RWPE2 (cell line): ENCODE measurements around the gene JAG2.

ENCODE experiments used
- ATAC-seq: fragments of 200-7000 bp; cut with Tn5 transposase; 3 replicates; pipeline ENCODE4 v1.9.1; 2021; ENCODE audit warnings: low read depth
- DNase-seq: peaks from one replicate; pipeline ENCODE4 v3.0.0-alpha.2; 2020; ENCODE audit warnings: low spot score
- H3K27ac ChIP-seq: fragments of 450-650 bp; 2 replicates; pipeline ENCODE4 v1.5.1; 2017; ENCODE audit warnings: mild to moderate bottlenecking; ENCODE audit not compliant: poor library complexity, severe bottlenecking
- H3K27me3 ChIP-seq: fragments of 250-450 bp; sonication (Bioruptor Pico); 2 replicates; pipeline ENCODE4 v1.5.1; 2021; ENCODE audit warnings: mild to moderate bottlenecking, moderate library complexity; ENCODE audit not compliant: insufficient read depth, poor library complexity, severe bottlenecking
- H3K36me3 ChIP-seq: fragments of 250-450 bp; sonication (Bioruptor Pico); 2 replicates; pipeline ENCODE4 v1.5.1; 2020; ENCODE audit warnings: low read depth, mild to moderate bottlenecking, moderate library complexity
- H3K4me1 ChIP-seq: fragments of 250-450 bp; sonication (Bioruptor Pico); 2 replicates; pipeline ENCODE4 v1.5.1; 2021; ENCODE audit warnings: mild to moderate bottlenecking, moderate library complexity; ENCODE audit not compliant: insufficient read depth, poor library complexity, severe bottlenecking
- H3K4me3 ChIP-seq: fragments of 250-450 bp; sonication (Bioruptor Pico); 2 replicates; pipeline ENCODE4 v1.5.1; 2021; ENCODE audit warnings: mild to moderate bottlenecking, moderate library complexity; ENCODE audit not compliant: severe bottlenecking
- H3K9me3 ChIP-seq: fragments of 250-450 bp; sonication (Bioruptor Pico); 2 replicates; pipeline ENCODE4 v1.5.1; 2021; ENCODE audit warnings: mild to moderate bottlenecking, moderate library complexity; ENCODE audit not compliant: severe bottlenecking
- CTCF ChIP-seq: fragments of 450-650 bp; IDR thresholded peaks from one replicate; pipeline ENCODE4 v1.5.1; 2017; ENCODE audit warnings: mild to moderate bottlenecking, moderate library complexity; ENCODE audit not compliant: poor library complexity, severe bottlenecking

The JAG2 gene

GRCh38 chr14:105096206-105096875 lies 72.2 kb downstream of the JAG2 start:
- TF ChIP-seq CTCF: no peak
- DNase-seq: peak; percentile 63
- Histone ChIP-seq H3K36me3 (no peaks in the 10 kb centered on the region), H3K4me3 (no peak overlapping the region), H3K9me3 (no peaks in the 10 kb centered on the region), H3K4me1 (peaks cover 29% of the 10 kb centered on the region), H3K27me3 (no peaks in the 10 kb centered on the region), H3K27ac (no peak overlapping the region)
- no peak for ATAC-seq

- H3K9me3 ChIP-seq: no peaks in the 10 kb centered on the region
- no peak overlapping the region for H3K27ac ChIP-seq
- DNase-seq (peak; percentile 64), ATAC-seq (no peak)
- no peaks in the 10 kb centered on the region for H3K27me3 ChIP-seq
- H3K36me3 ChIP-seq: no peaks in the 10 kb centered on the region
- H3K4me3 ChIP-seq: no peak overlapping the region
- no peak for TF ChIP-seq CTCF
- H3K4me1 ChIP-seq: peaks cover 37% of the 10 kb centered on the region
These were observed 73.3 kb downstream of the JAG2 start for GRCh38 chr14:105095236-105095805.

GRCh38 chr14:105094193-105094907 lies 74.2 kb downstream of the JAG2 start:
- Histone ChIP-seq H3K4me1 (peaks cover 37% of the 10 kb centered on the region), H3K9me3 (no peaks in the 10 kb centered on the region), H3K36me3 (no peaks in the 10 kb centered on the region), H3K4me3 (peak overlapping the region; percentile 50), H3K27ac (peak overlapping the region; percentile 96), H3K27me3 (no peaks in the 10 kb centered on the region)
- ATAC-seq: no peak
- DNase-seq: peak; percentile 76
- TF ChIP-seq CTCF: no peak

- Histone ChIP-seq H3K36me3 (no peaks in the 10 kb centered on the region), H3K4me1 (peaks cover 40% of the 10 kb centered on the region), H3K27ac (peak overlapping the region; percentile 96), H3K4me3 (peak overlapping the region; percentile 50), H3K9me3 (no peaks in the 10 kb centered on the region), H3K27me3 (no peaks in the 10 kb centered on the region)
- DNase-seq (peak; percentile 94), ATAC-seq (peak; percentile 55)
- TF ChIP-seq CTCF: peak; percentile 87
These were observed 75.0 kb downstream of the JAG2 start for GRCh38 chr14:105093431-105094192.
